GM18517 (cell line): ENCODE data around the gene COCH.

Source experiments
- ATAC-seq: cut with Tn5 transposase; IDR thresholded peaks from one replicate; pipeline ENCODE4 v1.9.1; 2021; ENCODE audit warnings: mild to moderate bottlenecking, moderate library complexity; ENCODE audit not compliant: unreplicated experiment

The COCH gene

GRCh38 chr14:30874120-30874998, at the start of gene COCH:
COCH (plus strand) TSS chr14:30874559; CDS start chr14:30874939, 380 bp downstream.
- peak; percentile 60 for ATAC-seq

- no peak for ATAC-seq
Observed at GRCh38 chr14:30826070-30826469, 48.3 kb upstream of the COCH start.

GRCh38 chr14:30829853-30830252, 44.5 kb upstream of the COCH start:
- no peak for ATAC-seq

- ATAC-seq, result no peak
Observed at GRCh38 chr14:30834353-30834752, 40.0 kb upstream of the COCH start.

- ATAC-seq, result no peak
Observed at GRCh38 chr14:30838351-30838750, 36.0 kb upstream of the COCH start.

- ATAC-seq, result no peak
Observed at GRCh38 chr14:30840086-30840779, 34.1 kb upstream of the COCH start.

- no peak for ATAC-seq
Observed at GRCh38 chr14:30842431-30842830, 31.9 kb upstream of the COCH start.

GRCh38 chr14:30848449-30849240, 25.7 kb upstream of the COCH start:
- ATAC-seq, result no peak

GRCh38 chr14:30849354-30849753, 25.0 kb upstream of the COCH start:
- ATAC-seq, result peak; percentile 91

GRCh38 chr14:30849983-30850382, 24.4 kb upstream of the COCH start:
- no peak for ATAC-seq

- no peak for ATAC-seq
Observed at GRCh38 chr14:30853946-30854345, 20.4 kb upstream of the COCH start.

GRCh38 chr14:30854492-30854891, 19.9 kb upstream of the COCH start:
- peak; percentile 55 for ATAC-seq

GRCh38 chr14:30855345-30856037, 18.9 kb upstream of the COCH start:
- peak; percentile 63 for ATAC-seq

- ATAC-seq, result no peak
Observed at GRCh38 chr14:30861200-30861599, 13.2 kb upstream of the COCH start.

- no peak for ATAC-seq
Observed at GRCh38 chr14:30864934-30865333, 9.4 kb upstream of the COCH start.

- no peak for ATAC-seq
Observed at GRCh38 chr14:30868736-30869135, 5.6 kb upstream of the COCH start.

GRCh38 chr14:30869551-30870155, 4.7 kb upstream of the COCH start:
- no peak for ATAC-seq

- no peak for ATAC-seq
Observed at GRCh38 chr14:30872602-30873001, 1.8 kb upstream of the COCH start.

GRCh38 chr14:30873308-30874119, 845 bp upstream of the COCH start:
- ATAC-seq, result no peak
